Raji (cell line): Measurements from ENCODE around the gene TOMM20.

Experiments used
- POLR2A ChIP-seq: IDR thresholded peaks from 2 replicates; pipeline ENCODE4 v1.6.1; 2011; ENCODE audit warnings: low read depth, low read length, control low read depth; ENCODE audit not compliant: insufficient read depth

TOMM20 gene

GRCh38 chr1:235076504-235077162, 52.0 kb downstream of the TOMM20 start:
- no peak for TF ChIP-seq POLR2A

GRCh38 chr1:235075777-235076308, 52.8 kb downstream of the TOMM20 start:
- no peak for TF ChIP-seq POLR2A

- no peak for TF ChIP-seq POLR2A
Measured at GRCh38 chr1:235075048-235075776, 53.4 kb downstream of the TOMM20 start.

- no peak for TF ChIP-seq POLR2A
Measured at GRCh38 chr1:235074523-235075047, 54.1 kb downstream of the TOMM20 start.

- no peak for TF ChIP-seq POLR2A
Measured at GRCh38 chr1:235073968-235074522, 54.6 kb downstream of the TOMM20 start.

GRCh38 chr1:235073331-235073967, 55.2 kb downstream of the TOMM20 start:
- TF ChIP-seq POLR2A, result no peak

GRCh38 chr1:235072096-235072495, 56.5 kb downstream of the TOMM20 start:
- TF ChIP-seq POLR2A, result no peak

- TF ChIP-seq POLR2A, result no peak
Measured at GRCh38 chr1:235070819-235071218, 57.8 kb downstream of the TOMM20 start.

GRCh38 chr1:235069577-235070563, 58.8 kb downstream of the TOMM20 start:
- TF ChIP-seq POLR2A, result no peak

- no peak for TF ChIP-seq POLR2A
Measured at GRCh38 chr1:235069176-235069575, 59.5 kb downstream of the TOMM20 start.

GRCh38 chr1:235068158-235069121, 60.2 kb downstream of the TOMM20 start:
- no peak for TF ChIP-seq POLR2A

- TF ChIP-seq POLR2A, result no peak
Measured at GRCh38 chr1:235067396-235068157, 61.1 kb downstream of the TOMM20 start.
